HEK293 (cell line): ENCODE data around the gene KPNA1.

ENCODE experiments used
- CTCF ChIA-PET: fragments of 350-600 bp; formaldehyde crosslinking; extraction: SDS; loops from one replicate; lab custom pipeline; 2021; ENCODE audit warnings: antibody characterized with exemption; lab: Yijun Ruan, JAX
- POLR2A ChIA-PET: fragments of 300-600 bp; formaldehyde crosslinking; extraction: SDS; loops from one replicate; lab custom pipeline; 2020; ENCODE audit warnings: antibody characterized with exemption, inconsistent platforms; lab: Yijun Ruan, JAX
- H3K27ac ChIP-seq: fragments of 200-500 bp; sonication (Bioruptor generic); 2 replicates; pipeline ENCODE4 v1.5.1; 2014; ENCODE audit warnings: low read depth, low read length, control low read depth, inconsistent platforms; ENCODE audit errors: extremely low read depth
- H3K36me3 ChIP-seq, 2 experiments: fragments of 200-500 bp in 1 of 2; sonication (Bioruptor generic) in 1 of 2; 1 replicate in 1 of 2; 2 replicates in 1 of 2; pipeline ENCODE4 v1.5.1; 2014 to 2017; ENCODE audit warnings: inconsistent platforms in 2 of 2, low read length in 2 of 2; ENCODE audit not compliant: control insufficient read depth in 2 of 2, insufficient read depth in 1 of 2
- H3K4me1 ChIP-seq: fragments of 200-500 bp; sonication (Bioruptor generic); 2 replicates; pipeline ENCODE4 v1.5.1; 2014; ENCODE audit warnings: mild to moderate bottlenecking, low read length, inconsistent platforms; ENCODE audit not compliant: control insufficient read depth, insufficient read depth
- H3K4me3 ChIP-seq: 2 replicates; pipeline ENCODE4 v1.5.1; 2011; ENCODE audit warnings: low read depth, mild to moderate bottlenecking, control low read depth, low read length, moderate library complexity
- H3K9me3 ChIP-seq: fragments of 200-500 bp; sonication (Bioruptor generic); 2 replicates; pipeline ENCODE4 v1.5.1; 2014; ENCODE audit warnings: low read depth, low read length, inconsistent platforms; ENCODE audit not compliant: control insufficient read depth, insufficient read depth
- EGR2 ChIP-seq: fragments of 450-650 bp; formaldehyde crosslinking; IDR thresholded peaks from 2 replicates; pipeline ENCODE4 v1.5.1; 2016; ENCODE audit warnings: low read depth, missing biosample characterization, missing genetic modification characterization
- GFI1B ChIP-seq: fragments of 450-650 bp; formaldehyde crosslinking; IDR thresholded peaks from 2 replicates; pipeline ENCODE4 v1.5.1; 2016; ENCODE audit warnings: missing biosample characterization, missing genetic modification characterization
- KLF7 ChIP-seq: fragments of 450-650 bp; formaldehyde crosslinking; IDR thresholded peaks from 2 replicates; pipeline ENCODE4 v1.5.1; 2016; ENCODE audit warnings: missing biosample characterization, missing genetic modification characterization, borderline replicate concordance
- KLF9 ChIP-seq: fragments of 450-650 bp; formaldehyde crosslinking; IDR thresholded peaks from 2 replicates; pipeline ENCODE4 v1.5.1; 2016; ENCODE audit warnings: missing biosample characterization, missing genetic modification characterization, low read depth
- PRDM1 ChIP-seq: fragments of 450-650 bp; formaldehyde crosslinking; IDR thresholded peaks from 2 replicates; pipeline ENCODE4; 2016; ENCODE audit warnings: missing biosample characterization, missing genetic modification characterization
- SP7 ChIP-seq: fragments of 450-650 bp; formaldehyde crosslinking; IDR thresholded peaks from 2 replicates; pipeline ENCODE4 v1.5.1; 2016; ENCODE audit warnings: missing biosample characterization, missing genetic modification characterization
- ZBTB1 ChIP-seq: fragments of 450-650 bp; formaldehyde crosslinking; IDR thresholded peaks from 2 replicates; pipeline ENCODE4 v1.5.1; 2016; ENCODE audit warnings: missing biosample characterization, missing genetic modification characterization
- ZBTB20 ChIP-seq: fragments of 450-650 bp; formaldehyde crosslinking; IDR thresholded peaks from 2 replicates; pipeline ENCODE4 v1.5.1; 2016; ENCODE audit warnings: missing biosample characterization, missing genetic modification characterization
- ZFP41 ChIP-seq: fragments of 450-650 bp; formaldehyde crosslinking; IDR thresholded peaks from 2 replicates; pipeline ENCODE4 v1.5.1; 2016; ENCODE audit warnings: missing biosample characterization, missing genetic modification characterization, borderline replicate concordance
- ZNF10 ChIP-seq: fragments of 450-650 bp; formaldehyde crosslinking; IDR thresholded peaks from 2 replicates; pipeline ENCODE4 v1.5.1; 2017; ENCODE audit warnings: missing biosample characterization, missing genetic modification characterization
- ZNF133 ChIP-seq: fragments of 450-650 bp; formaldehyde crosslinking; IDR thresholded peaks from 2 replicates; pipeline ENCODE4 v1.5.1; 2016; ENCODE audit warnings: missing biosample characterization, missing genetic modification characterization
- ZNF175 ChIP-seq: fragments of 450-650 bp; formaldehyde crosslinking; IDR thresholded peaks from 2 replicates; pipeline ENCODE4 v1.5.1; 2016; ENCODE audit warnings: missing biosample characterization, missing genetic modification characterization
- ZNF214 ChIP-seq: fragments of 450-650 bp; formaldehyde crosslinking; IDR thresholded peaks from 2 replicates; pipeline ENCODE4 v1.5.1; 2017; ENCODE audit warnings: missing biosample characterization, mild to moderate bottlenecking, missing genetic modification characterization, borderline replicate concordance
- ZNF274 ChIP-seq, 2 experiments: fragments of 200-500 bp in 1 of 2; fragments of 450-650 bp in 1 of 2; sonication (Bioruptor generic) in 1 of 2; formaldehyde crosslinking in 1 of 2; IDR thresholded peaks; 2 replicates each; pipeline versions ENCODE4 v1.5.1 to v1.6.1; 2014 to 2016; ENCODE audit warnings: borderline replicate concordance in 1 of 2, inconsistent platforms in 1 of 2, low read length in 1 of 2, missing biosample characterization in 1 of 2, missing genetic modification characterization in 1 of 2
- ZNF341 ChIP-seq: fragments of 450-650 bp; formaldehyde crosslinking; IDR thresholded peaks from 2 replicates; pipeline ENCODE4; 2016; ENCODE audit warnings: low read depth, missing biosample characterization, missing genetic modification characterization
- ZNF391 ChIP-seq: fragments of 450-650 bp; formaldehyde crosslinking; IDR thresholded peaks from 2 replicates; pipeline ENCODE4 v1.5.1; 2016; ENCODE audit warnings: low read depth, missing biosample characterization, missing genetic modification characterization, borderline replicate concordance
- ZNF416 ChIP-seq: fragments of 450-650 bp; formaldehyde crosslinking; IDR thresholded peaks from 2 replicates; pipeline ENCODE4 v1.5.1; 2016; ENCODE audit warnings: missing biosample characterization, missing genetic modification characterization
- ZNF501 ChIP-seq: fragments of 450-650 bp; formaldehyde crosslinking; IDR thresholded peaks from 2 replicates; pipeline ENCODE4 v1.5.1; 2016; ENCODE audit warnings: missing biosample characterization, missing genetic modification characterization
- ZNF560 ChIP-seq: fragments of 450-650 bp; formaldehyde crosslinking; IDR thresholded peaks from 2 replicates; pipeline ENCODE4 v1.5.1; 2017; ENCODE audit warnings: missing biosample characterization, missing genetic modification characterization, borderline replicate concordance
- ZNF585B ChIP-seq: fragments of 450-650 bp; formaldehyde crosslinking; IDR thresholded peaks from 2 replicates; pipeline ENCODE4 v1.5.1; 2016; ENCODE audit warnings: missing biosample characterization, missing genetic modification characterization
- ZNF621 ChIP-seq: fragments of 450-650 bp; formaldehyde crosslinking; IDR thresholded peaks from 2 replicates; pipeline ENCODE4 v1.5.1; 2017; ENCODE audit warnings: missing biosample characterization, missing genetic modification characterization
- ZNF768 ChIP-seq: fragments of 450-650 bp; formaldehyde crosslinking; IDR thresholded peaks from 2 replicates; pipeline ENCODE4 v1.5.1; 2018; ENCODE audit warnings: missing biosample characterization, mild to moderate bottlenecking, missing genetic modification characterization
- ZSCAN23 ChIP-seq: fragments of 450-650 bp; formaldehyde crosslinking; IDR thresholded peaks from 2 replicates; pipeline ENCODE4 v1.5.1; 2016; ENCODE audit warnings: missing biosample characterization, missing genetic modification characterization
- ZSCAN30 ChIP-seq: fragments of 450-650 bp; IDR thresholded peaks from 2 replicates; pipeline ENCODE4 v1.5.1; 2018; ENCODE audit warnings: missing biosample characterization, mild to moderate bottlenecking, missing genetic modification characterization, moderate library complexity
- TF ChIP-seq, protein P1 (sequence below): fragments of 450-650 bp; formaldehyde crosslinking; IDR thresholded peaks from 2 replicates; pipeline ENCODE4 v1.5.1; 2016; ENCODE audit warnings: missing biosample characterization, missing genetic modification characterization
- TF ChIP-seq, protein P2 (sequence below): IDR thresholded peaks from 2 replicates; pipeline ENCODE4 v1.6.1; 2011; ENCODE audit warnings: mild to moderate bottlenecking, low read depth, low read length, borderline replicate concordance
- TF ChIP-seq, protein P3 (sequence below): fragments of 450-650 bp; formaldehyde crosslinking; IDR thresholded peaks from 2 replicates; pipeline ENCODE4 v1.5.1; 2016; ENCODE audit warnings: missing biosample characterization, missing genetic modification characterization

KPNA1 gene

DNA sequence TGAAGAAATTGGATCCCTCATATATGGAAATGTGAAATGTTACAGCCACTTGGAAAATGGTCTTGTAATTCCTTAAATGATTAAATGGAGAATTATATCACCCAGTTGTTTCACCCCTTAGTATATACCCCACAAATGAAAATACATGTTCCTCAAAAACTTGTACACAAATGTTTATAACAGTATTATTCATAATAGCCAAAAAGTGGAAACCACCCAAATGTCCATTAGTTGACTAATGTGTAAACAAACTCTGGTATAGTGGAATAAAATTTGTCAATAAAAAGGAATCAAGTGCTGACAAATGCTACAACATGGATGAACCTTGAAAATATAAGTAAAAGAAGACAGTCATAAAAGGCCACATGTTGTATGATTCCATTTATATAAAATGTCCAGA is 118.2 kb downstream of the KPNA1 start:
- H3K27ac ChIP-seq, result no peak overlapping the region
- TF ChIP-seq ZNF768 (tag by site-specific recombination) (no peak), ZNF501 (tag by site-specific recombination) (no peak), ZBTB20 (tag by site-specific recombination) (no peak), ZNF175 (tag by site-specific recombination) (no peak), ZNF585B (tag by site-specific recombination) (no peak), EGR2 (tag by site-specific recombination) (no peak), KLF7 (tag by site-specific recombination) (no peak), ZBTB1 (no peak), ZNF341 (tag by site-specific recombination) (no peak), ZNF274 (IDR thresholded peaks at IDR 0.05; ENCODE audit: low read length) (no peak), ZNF274 (tag by site-specific recombination; IDR thresholded peaks at IDR 0.05; ENCODE audit: borderline replicate concordance) (no peak), ZNF416 (tag by site-specific recombination) (no peak)
- CTCF ChIA-PET, result interaction anchor here (1.3 kb wide), 1 partner anchor 12 kb away, joined by 6 read pairs; the partner anchor contains the start of gene FAM162A
- H3K4me3 ChIP-seq, result no peak overlapping the region
- POLR2A ChIA-PET, result no interaction called here
- no peaks in the 10 kb centered on the region for H3K9me3 ChIP-seq
- no peaks in the 10 kb centered on the region for H3K36me3 ChIP-seq
- no peaks in the 10 kb centered on the region for H3K4me1 ChIP-seq

DNA sequence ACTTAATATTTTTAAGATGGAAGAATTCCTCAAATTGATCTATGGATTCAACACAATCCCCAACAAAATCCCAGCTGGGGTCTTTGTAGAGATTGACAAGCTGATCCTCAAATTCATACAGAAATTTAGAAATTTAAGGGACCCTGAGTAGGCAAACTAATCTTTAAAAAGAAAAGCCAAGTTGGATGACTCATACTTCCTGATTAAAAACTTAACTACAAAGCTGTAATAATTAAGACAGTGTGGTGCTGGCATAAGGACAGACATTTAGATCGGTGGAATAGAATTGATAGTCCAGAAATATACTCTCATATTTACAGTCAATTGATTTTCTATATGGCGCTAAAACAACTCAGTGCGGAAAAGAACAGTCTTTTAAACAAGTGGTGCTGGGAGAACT is 119.2 kb downstream of the KPNA1 start:
- POLR2A ChIA-PET, result no interaction called here

DNA sequence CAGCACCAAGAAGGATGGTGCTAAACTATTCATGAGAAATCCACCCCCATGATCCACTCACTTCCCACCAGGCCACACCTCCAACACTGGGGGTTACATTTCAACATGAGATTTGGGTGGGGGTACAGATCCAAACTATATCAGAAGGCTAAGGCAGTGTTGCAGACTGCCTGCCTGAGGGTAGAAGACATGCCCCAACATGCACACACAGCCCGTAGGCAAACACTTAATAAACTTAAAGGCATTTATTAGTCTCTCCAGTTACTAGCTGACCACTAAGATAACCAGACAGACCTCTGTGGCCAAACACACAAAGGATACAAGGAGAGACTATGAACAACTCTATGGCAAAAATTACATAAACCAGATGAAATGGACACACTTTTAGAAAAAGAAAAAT is 120.6 kb downstream of the KPNA1 start:
- POLR2A ChIA-PET, result interaction anchor here (2.0 kb wide), 1 partner anchor 11 kb away, joined by 15 read pairs; the partner anchor contains the start of genes FAM162A and MIX23
- CTCF ChIA-PET, result interaction anchor here (0.6 to 2.9 kb wide), 6 partner anchors 8 to 285 kb away, joined by 3 to 20 read pairs (median 3); no protein-coding TSS in a partner anchor

More for the DNA sequence above, 119.2 kb downstream of the KPNA1 start:
- CTCF ChIA-PET, result interaction anchor here (1.3 kb wide), 1 partner anchor 11 kb away, joined by 6 read pairs; the partner anchor contains the start of gene FAM162A
- H3K4me3 ChIP-seq, result no peak overlapping the region
- H3K4me1 ChIP-seq, result no peaks in the 10 kb centered on the region
- no peaks in the 10 kb centered on the region for H3K36me3 ChIP-seq
- no peaks in the 10 kb centered on the region for H3K9me3 ChIP-seq
- no peak overlapping the region for H3K27ac ChIP-seq
- TF ChIP-seq ZNF133 (tag by site-specific recombination) (no peak), PRDM1 (tag by site-specific recombination) (no peak), ZSCAN30 (tag by site-specific recombination) (no peak), KLF9 (tag by site-specific recombination) (no peak), SP7 (tag by site-specific recombination) (no peak), GFI1B (tag by site-specific recombination) (no peak), ZBTB20 (tag by site-specific recombination) (no peak), ZSCAN23 (no peak), ZNF560 (tag by site-specific recombination) (no peak), ZNF621 (tag by site-specific recombination) (no peak), KLF7 (tag by site-specific recombination) (no peak), ZFP41 (tag by site-specific recombination) (no peak), ZNF10 (tag by site-specific recombination) (no peak), ZNF391 (no peak)
- TF ChIP-seq, protein P1, sequence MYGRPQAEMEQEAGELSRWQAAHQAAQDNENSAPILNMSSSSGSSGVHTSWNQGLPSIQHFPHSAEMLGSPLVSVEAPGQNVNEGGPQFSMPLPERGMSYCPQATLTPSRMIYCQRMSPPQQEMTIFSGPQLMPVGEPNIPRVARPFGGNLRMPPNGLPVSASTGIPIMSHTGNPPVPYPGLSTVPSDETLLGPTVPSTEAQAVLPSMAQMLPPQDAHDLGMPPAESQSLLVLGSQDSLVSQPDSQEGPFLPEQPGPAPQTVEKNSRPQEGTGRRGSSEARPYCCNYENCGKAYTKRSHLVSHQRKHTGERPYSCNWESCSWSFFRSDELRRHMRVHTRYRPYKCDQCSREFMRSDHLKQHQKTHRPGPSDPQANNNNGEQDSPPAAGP (tag by site-specific recombination), result no peak
- TF ChIP-seq, protein P2, sequence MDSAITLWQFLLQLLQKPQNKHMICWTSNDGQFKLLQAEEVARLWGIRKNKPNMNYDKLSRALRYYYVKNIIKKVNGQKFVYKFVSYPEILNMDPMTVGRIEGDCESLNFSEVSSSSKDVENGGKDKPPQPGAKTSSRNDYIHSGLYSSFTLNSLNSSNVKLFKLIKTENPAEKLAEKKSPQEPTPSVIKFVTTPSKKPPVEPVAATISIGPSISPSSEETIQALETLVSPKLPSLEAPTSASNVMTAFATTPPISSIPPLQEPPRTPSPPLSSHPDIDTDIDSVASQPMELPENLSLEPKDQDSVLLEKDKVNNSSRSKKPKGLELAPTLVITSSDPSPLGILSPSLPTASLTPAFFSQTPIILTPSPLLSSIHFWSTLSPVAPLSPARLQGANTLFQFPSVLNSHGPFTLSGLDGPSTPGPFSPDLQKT, result no peak

More for the DNA sequence above, 120.6 kb downstream of the KPNA1 start:
- no peak for TF ChIP-seq ZNF214 (tag by site-specific recombination)
- TF ChIP-seq, protein P3, sequence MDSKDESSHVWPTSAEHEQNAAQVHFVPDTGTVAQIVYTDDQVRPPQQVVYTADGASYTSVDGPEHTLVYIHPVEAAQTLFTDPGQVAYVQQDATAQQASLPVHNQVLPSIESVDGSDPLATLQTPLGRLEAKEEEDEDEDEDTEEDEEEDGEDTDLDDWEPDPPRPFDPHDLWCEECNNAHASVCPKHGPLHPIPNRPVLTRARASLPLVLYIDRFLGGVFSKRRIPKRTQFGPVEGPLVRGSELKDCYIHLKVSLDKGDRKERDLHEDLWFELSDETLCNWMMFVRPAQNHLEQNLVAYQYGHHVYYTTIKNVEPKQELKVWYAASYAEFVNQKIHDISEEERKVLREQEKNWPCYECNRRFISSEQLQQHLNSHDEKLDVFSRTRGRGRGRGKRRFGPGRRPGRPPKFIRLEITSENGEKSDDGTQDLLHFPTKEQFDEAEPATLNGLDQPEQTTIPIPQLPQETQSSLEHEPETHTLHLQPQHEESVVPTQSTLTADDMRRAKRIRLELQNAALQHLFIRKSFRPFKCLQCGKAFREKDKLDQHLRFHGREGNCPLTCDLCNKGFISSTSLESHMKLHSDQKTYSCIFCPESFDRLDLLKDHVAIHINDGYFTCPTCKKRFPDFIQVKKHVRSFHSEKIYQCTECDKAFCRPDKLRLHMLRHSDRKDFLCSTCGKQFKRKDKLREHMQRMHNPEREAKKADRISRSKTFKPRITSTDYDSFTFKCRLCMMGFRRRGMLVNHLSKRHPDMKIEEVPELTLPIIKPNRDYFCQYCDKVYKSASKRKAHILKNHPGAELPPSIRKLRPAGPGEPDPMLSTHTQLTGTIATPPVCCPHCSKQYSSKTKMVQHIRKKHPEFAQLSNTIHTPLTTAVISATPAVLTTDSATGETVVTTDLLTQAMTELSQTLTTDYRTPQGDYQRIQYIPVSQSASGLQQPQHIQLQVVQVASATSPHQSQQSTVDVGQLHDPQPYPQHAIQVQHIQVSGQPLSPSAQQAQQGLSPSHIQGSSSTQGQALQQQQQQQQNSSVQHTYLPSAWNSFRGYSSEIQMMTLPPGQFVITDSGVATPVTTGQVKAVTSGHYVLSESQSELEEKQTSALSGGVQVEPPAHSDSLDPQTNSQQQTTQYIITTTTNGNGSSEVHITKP (tag by site-specific recombination), result peak; percentile 37; the same call in 1 of the 2 replicates
- no peak overlapping the region for H3K27ac ChIP-seq
- H3K4me1 ChIP-seq, result no peaks in the 10 kb centered on the region
- no peaks in the 10 kb centered on the region for H3K36me3 ChIP-seq
- H3K9me3 ChIP-seq, result no peaks in the 10 kb centered on the region
- no peak overlapping the region for H3K4me3 ChIP-seq
